SK-N-MC (cell line): Measurements from ENCODE around the gene FKBP4.

Source experiments
- EZH2 ChIP-seq: fragments of 200-600 bp; sonication (generic); IDR thresholded peaks from one replicate; pipeline ENCODE4 v1.6.1; 2017; ENCODE audit warnings: antibody characterized with exemption
- FOXP2 ChIP-seq: optimal IDR thresholded peaks from 2 replicates; pipeline ENCODE3; 2011; ENCODE audit warnings: mild to moderate bottlenecking, moderate library complexity; ENCODE audit not compliant: insufficient read depth; ENCODE audit errors: extremely low read length, control extremely low read depth
- POLR2AphosphoS5 ChIP-seq: IDR thresholded peaks from 2 replicates; pipeline ENCODE4 v1.6.1; 2012; ENCODE audit warnings: mild to moderate bottlenecking, low read depth, low read length, borderline replicate concordance

DNA sequence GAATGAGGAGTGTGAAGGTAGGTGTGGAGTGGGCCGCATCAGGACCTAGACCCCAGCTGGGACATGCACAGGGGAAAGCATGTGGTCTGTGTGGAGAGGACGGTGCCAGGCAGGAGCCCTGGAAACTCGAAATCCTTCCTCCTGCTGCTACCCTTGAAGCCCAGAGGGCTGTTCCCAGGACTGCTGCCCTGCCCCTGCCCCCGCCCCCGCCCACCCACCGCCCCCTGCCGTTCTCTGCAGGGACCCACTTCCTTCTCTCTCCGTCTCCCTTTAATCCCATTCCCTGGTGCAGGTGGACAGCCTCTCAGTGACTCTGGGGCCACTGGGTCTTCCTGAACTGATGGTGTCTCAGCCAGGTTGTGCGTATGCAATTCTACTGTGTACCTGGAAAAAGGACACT lies 25.7 kb downstream of the FKBP4 start:
- TF ChIP-seq EZH2 = no peak
- no peak for TF ChIP-seq POLR2AphosphoS5
- no peak for TF ChIP-seq FOXP2
